DMS153 treated with DMSO at 0.1 percent for 48 hours (cell line): ENCODE measurements around the gene SNRNP40.
"Not testable (repeated sequence)": the region's sequence is repeated elsewhere in the genome, so short reads cannot be mapped to it uniquely, and the experiment has no call there.

Experiments used
- DNase-seq: peaks from one replicate; lab custom pipeline; 2025; ENCODE audit not compliant: unreplicated experiment; lab: John Stamatoyannopoulos, UW

The SNRNP40 gene

GRCh38 chr1:31287791-31288190, 8.8 kb downstream of the SNRNP40 start:
- not testable (repeated sequence) for DNase-seq

- not testable (repeated sequence) for DNase-seq
These were observed 14.2 kb downstream of the SNRNP40 start for GRCh38 chr1:31282426-31282825.

GRCh38 chr1:31273619-31274018, 23.0 kb downstream of the SNRNP40 start:
- DNase-seq, result no peak

- no peak for DNase-seq
These were observed 24.2 kb downstream of the SNRNP40 start for GRCh38 chr1:31272369-31272768.

GRCh38 chr1:31266547-31266946, 30.0 kb downstream of the SNRNP40 start:
- DNase-seq, result no peak

- DNase-seq, result no peak
These were observed 31.7 kb downstream of the SNRNP40 start for GRCh38 chr1:31264790-31265386.

- DNase-seq, result no peak
These were observed 33.2 kb downstream of the SNRNP40 start for GRCh38 chr1:31263408-31263807.

- not testable (repeated sequence) for DNase-seq
These were observed 34.2 kb downstream of the SNRNP40 start for GRCh38 chr1:31262393-31262792.

GRCh38 chr1:31261916-31262315, 34.7 kb downstream of the SNRNP40 start:
- DNase-seq, result no peak

GRCh38 chr1:31259746-31260145, 36.8 kb downstream of the SNRNP40 start:
- DNase-seq, result no peak

- DNase-seq, result no peak
These were observed 38.0 kb downstream of the SNRNP40 start for GRCh38 chr1:31258581-31258980.

- no peak for DNase-seq
These were observed 39.4 kb downstream of the SNRNP40 start for GRCh38 chr1:31257213-31257612.

GRCh38 chr1:31249854-31250253, 46.7 kb downstream of the SNRNP40 start:
- DNase-seq, result no peak

- DNase-seq, result no peak
These were observed 48.3 kb downstream of the SNRNP40 start for GRCh38 chr1:31248276-31248675.

GRCh38 chr1:31244326-31244725, 52.3 kb downstream of the SNRNP40 start:
- DNase-seq, result no peak

GRCh38 chr1:31243501-31244286, 52.9 kb downstream of the SNRNP40 start:
- DNase-seq, result no peak

- no peak for DNase-seq
These were observed 55.3 kb downstream of the SNRNP40 start for GRCh38 chr1:31241321-31241720.

- no peak for DNase-seq
These were observed 56.8 kb downstream of the SNRNP40 start, which contains the start of gene NKAIN1 for GRCh38 chr1:31239653-31240241. Gene NKAIN1 (minus strand): TSS chr1:31239887. CDS start chr1:31239547, 340 bp downstream.

- no peak for DNase-seq
These were observed 57.5 kb downstream of the SNRNP40 start for GRCh38 chr1:31238986-31239613.

GRCh38 chr1:31238612-31238985, 58.0 kb downstream of the SNRNP40 start:
- DNase-seq, result no peak

- DNase-seq, result no peak
These were observed 61.7 kb downstream of the SNRNP40 start for GRCh38 chr1:31234870-31235269.
